HG03439 (cell line): ENCODE data around the gene ATIC.

Experiments
- ATAC-seq: cut with Tn5 transposase; IDR thresholded peaks from one replicate; pipeline ENCODE4 v1.9.1; 2021; ENCODE audit warnings: mild to moderate bottlenecking, moderate library complexity; ENCODE audit not compliant: unreplicated experiment

ATIC gene

DNA sequence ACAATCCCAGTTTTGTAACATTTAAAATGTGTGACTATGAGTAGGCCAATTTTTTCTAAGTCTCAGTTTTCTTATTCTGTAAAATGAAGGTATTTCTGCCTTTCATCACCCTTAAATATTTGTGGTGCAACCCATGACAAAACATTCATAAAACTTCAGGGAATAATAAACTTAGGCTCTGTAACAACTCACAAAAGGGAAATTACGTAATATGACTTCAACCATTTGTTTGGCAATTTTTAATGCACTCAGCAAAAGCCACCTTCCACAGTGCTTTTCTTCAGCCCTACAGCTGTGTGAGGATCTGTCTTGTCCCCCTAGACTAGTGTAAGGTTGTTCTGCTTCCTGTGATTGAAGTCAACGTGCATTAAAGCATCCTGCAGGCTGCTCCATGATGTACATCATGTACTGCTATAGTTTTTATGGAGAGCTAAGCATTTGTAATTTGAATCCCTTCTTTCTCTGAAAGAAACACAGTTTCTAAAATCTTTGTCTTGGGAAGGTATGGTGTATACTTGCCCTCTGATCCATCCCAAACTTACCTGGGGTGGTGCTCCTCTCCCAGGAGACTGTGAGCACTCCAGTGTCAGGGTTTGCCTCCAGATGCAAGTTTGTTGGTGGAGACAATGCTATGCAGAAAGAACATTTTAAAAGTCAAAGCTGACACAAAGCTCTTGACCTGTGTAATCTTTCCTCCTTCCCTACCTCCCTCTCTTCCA lies 84.9 kb downstream of the ATIC start:
- no peak for ATAC-seq

DNA sequence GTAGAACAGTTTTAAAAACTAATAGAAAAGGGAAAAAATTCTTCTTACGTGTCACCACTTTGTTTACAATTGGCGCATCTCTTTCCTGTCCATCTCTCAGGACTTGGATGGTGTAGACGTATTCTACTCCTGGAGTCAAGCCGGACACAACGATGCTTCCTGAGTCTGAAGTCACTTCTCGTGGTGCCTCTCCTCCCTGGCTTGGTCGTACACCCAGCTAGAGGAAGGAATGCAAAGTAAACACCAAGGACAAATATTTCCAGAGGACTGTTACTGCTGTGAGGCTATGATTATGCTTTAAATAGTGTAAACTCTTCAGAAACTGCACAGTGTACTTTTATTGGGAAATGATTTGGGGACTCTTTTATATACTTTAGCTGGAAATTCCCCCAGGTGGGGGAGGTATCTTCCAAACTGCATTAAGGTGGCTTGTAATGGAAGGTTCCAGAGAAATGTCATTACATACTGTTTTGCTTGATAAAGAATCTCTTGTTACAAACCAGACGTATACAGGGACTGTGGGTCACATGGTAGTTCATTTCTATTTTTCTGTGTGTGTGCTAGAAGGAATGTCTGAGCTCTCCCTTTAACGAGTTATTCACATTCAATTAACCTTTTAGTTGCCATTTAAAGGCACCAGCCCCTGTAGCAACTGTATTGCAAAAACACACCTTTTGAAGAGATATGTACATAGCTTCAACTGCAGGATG lies 85.9 kb downstream of the ATIC start:
- no peak for ATAC-seq

- no peak for ATAC-seq
These were observed 87.3 kb downstream of the ATIC start for GRCh38 chr2:215399067-215399716.
